ENCODE measurements around the gene THSD4. TPM values are rescaled to one million over a fixed set of nuclear protein-coding genes. Genes with fewer than 3 reads are reported as not detected.

THSD4 gene
- total and polyA plus RNA-seq, 7 donors: 0.21 to 3.1 (median 1.8) TPM

- TF ChIP-seq, protein P1, sequence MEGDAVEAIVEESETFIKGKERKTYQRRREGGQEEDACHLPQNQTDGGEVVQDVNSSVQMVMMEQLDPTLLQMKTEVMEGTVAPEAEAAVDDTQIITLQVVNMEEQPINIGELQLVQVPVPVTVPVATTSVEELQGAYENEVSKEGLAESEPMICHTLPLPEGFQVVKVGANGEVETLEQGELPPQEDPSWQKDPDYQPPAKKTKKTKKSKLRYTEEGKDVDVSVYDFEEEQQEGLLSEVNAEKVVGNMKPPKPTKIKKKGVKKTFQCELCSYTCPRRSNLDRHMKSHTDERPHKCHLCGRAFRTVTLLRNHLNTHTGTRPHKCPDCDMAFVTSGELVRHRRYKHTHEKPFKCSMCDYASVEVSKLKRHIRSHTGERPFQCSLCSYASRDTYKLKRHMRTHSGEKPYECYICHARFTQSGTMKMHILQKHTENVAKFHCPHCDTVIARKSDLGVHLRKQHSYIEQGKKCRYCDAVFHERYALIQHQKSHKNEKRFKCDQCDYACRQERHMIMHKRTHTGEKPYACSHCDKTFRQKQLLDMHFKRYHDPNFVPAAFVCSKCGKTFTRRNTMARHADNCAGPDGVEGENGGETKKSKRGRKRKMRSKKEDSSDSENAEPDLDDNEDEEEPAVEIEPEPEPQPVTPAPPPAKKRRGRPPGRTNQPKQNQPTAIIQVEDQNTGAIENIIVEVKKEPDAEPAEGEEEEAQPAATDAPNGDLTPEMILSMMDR (IDR thresholded peaks at IDR 0.05): no peak
- no peak overlapping the region for H3K4me3 ChIP-seq
- no peaks in the 10 kb centered on the region for H3K9me3 ChIP-seq
- no peaks in the 10 kb centered on the region for H3K27me3 ChIP-seq (ENCODE audit: insufficient read depth in 3 of 3, low read length in 2 of 3)
- no peak for ATAC-seq
- H3K4me1 ChIP-seq: no peaks in the 10 kb centered on the region
- 95% methylated on average over 6 of the region's 6 CpGs for WGBS, 3 donors
- intact Hi-C loops (cut with DNase I): no loop called here
- no peaks in the 10 kb centered on the region for H3K36me3 ChIP-seq (ENCODE audit: insufficient read depth in 1 of 2, low read depth in 1 of 2)
- no peak overlapping the region for H3K27ac ChIP-seq
- no peak for DNase-seq
Measured at GRCh38 chr15:71072423-71072822, 42.8 kb upstream of the THSD4 start.

- Histone ChIP-seq H3K36me3 (ENCODE audit: insufficient read depth in 1 of 2, low read depth in 1 of 2) (no peaks in the 10 kb centered on the region), H3K27me3 (ENCODE audit: insufficient read depth in 3 of 3, low read length in 2 of 3) (no peaks in the 10 kb centered on the region), H3K4me3 (no peak overlapping the region), H3K9me3 (no peaks in the 10 kb centered on the region), H3K27ac (no peak overlapping the region), H3K4me1 (no peaks in the 10 kb centered on the region)
- TF ChIP-seq, protein P1 (IDR thresholded peaks at IDR 0.05): no peak
- ATAC-seq: no peak
- WGBS, 3 donors: 56 to 67% (median 59%) methylated on average over 6 of the region's 6 CpGs
- intact Hi-C loops (cut with DNase I): no loop called here
- DNase-seq: no peak
Measured at GRCh38 chr15:71078506-71079207, 36.6 kb upstream of the THSD4 start.

GRCh38 chr15:71079208-71080044 is 35.8 kb upstream of the THSD4 start:
- TF ChIP-seq, protein P1 (IDR thresholded peaks at IDR 0.05): no peak
- intact Hi-C loops (cut with DNase I): no loop called here
- ATAC-seq (no peak), DNase-seq (no peak)
- no peaks in the 10 kb centered on the region for H3K9me3 ChIP-seq
- H3K27me3 ChIP-seq (ENCODE audit: insufficient read depth in 3 of 3, low read length in 2 of 3): no peaks in the 10 kb centered on the region
- whole genome bisulfite sequencing, 3 donors: 38 to 40% (median 39%) methylated on average over 6 of the region's 6 CpGs
- H3K4me3 ChIP-seq: no peak overlapping the region
- no peaks in the 10 kb centered on the region for H3K36me3 ChIP-seq (ENCODE audit: insufficient read depth in 1 of 2, low read depth in 1 of 2)
- H3K4me1 ChIP-seq: no peaks in the 10 kb centered on the region
- H3K27ac ChIP-seq: no peak overlapping the region

DNA sequence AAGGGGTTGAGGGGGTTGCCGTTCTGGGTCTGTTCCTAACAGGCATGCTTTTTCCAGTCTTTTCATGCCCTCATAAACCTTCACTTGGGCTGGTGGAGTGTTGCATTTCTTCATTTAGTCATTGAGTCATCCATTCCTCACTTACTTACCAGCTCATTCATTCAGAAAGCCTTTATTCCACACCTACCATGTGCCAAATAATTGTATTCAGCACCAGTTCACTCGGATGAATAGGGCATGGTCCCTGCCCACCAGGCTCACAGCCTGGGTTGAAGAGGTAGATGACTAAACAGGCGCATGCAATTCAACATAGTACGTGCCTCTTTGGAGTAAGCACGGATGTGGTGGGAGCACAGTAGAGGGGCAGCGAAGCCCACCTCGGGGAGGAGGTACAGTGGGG is 35.1 kb upstream of the THSD4 start:
- Histone ChIP-seq H3K4me3 (no peak overlapping the region), H3K4me1 (no peaks in the 10 kb centered on the region), H3K27ac (no peak overlapping the region), H3K9me3 (no peaks in the 10 kb centered on the region), H3K27me3 (ENCODE audit: insufficient read depth in 3 of 3, low read length in 2 of 3) (peaks cover 0 to 4% (median 0%) of the 10 kb centered on the region in 3 donors), H3K36me3 (ENCODE audit: insufficient read depth in 1 of 2, low read depth in 1 of 2) (no peaks in the 10 kb centered on the region)
- WGBS, 3 donors: 85 to 88% (median 87%) methylated on average over 7 of the region's 7 CpGs
- DNase-seq (no peak), ATAC-seq (no peak)
- intact Hi-C loops (cut with DNase I): no loop called here
- TF ChIP-seq, protein P1 (IDR thresholded peaks at IDR 0.05): no peak
